ENCODE measurements around the gene PPIP5K2. TPM values are rescaled to one million over a fixed set of nuclear protein-coding genes. Genes with fewer than 3 reads are reported as not detected.

Gene PPIP5K2
- total and polyA plus RNA-seq, 2 of the 8 experiments (the other 6 are each of a cell fraction or from before 2014, with no cell fraction given), result 14.8 to 46.6 TPM

DNA sequence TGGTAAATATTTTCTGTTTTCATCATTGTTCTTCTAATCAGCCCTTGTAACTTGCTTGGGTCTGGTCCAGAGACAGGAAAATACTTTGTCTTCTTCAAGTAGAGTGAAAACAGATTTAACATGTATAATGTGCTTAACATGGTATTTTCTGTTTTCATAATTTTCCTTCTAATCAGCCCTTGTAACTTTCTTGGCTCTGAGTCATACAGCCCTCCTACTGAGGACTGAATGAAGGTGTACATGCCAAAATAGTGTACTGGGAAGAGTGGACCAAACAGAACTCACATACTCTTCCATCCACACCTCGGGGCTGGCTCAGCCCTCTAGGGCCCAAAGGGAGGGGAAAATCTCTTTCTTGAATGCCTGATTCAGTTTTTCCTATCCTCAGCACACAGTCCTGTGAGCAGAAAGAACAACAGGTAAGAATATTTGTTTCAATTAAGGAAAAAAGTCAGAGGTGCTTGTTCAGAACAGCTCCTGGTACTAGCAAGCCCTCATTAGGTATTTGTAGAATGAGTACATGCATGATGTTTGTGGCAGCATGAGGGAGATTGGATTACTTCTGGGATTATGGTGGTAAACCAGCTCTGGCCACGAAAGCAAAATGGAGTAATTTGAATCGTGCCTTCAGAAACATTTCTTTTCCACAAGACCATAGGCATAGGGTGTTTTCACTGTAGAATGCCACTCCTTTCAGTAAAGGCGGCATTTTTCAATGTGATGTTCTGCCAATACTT lies 114.3 kb downstream of the PPIP5K2 start:
- no peaks in the 10 kb centered on the region for H3K4me1 ChIP-seq (replicated peaks in 1 of 4; ENCODE audit: control insufficient read depth in 3 of 4, insufficient read depth in 4 of 4, low read length in 3 of 4)
- H4K91ac ChIP-seq (replicated peaks; ENCODE audit: insufficient read length, low read length), result no peak overlapping the region
- no peak overlapping the region for H3K4me3 ChIP-seq (ENCODE audit: extremely low read depth in 1 of 4, insufficient read depth in 2 of 4, low read depth in 3 of 4, low read length in 4 of 4)
- H3K14ac ChIP-seq (ENCODE audit: insufficient read length), result no peak overlapping the region
- H3K79me1 ChIP-seq (ENCODE audit: low read depth, low read length), result no peaks in the 10 kb centered on the region
- H2BK20ac ChIP-seq (ENCODE audit: low read length), result no peak overlapping the region
- no peak overlapping the region for H4K5ac ChIP-seq (ENCODE audit: insufficient read length, low read depth, low read length)
- no peaks in the 10 kb centered on the region for H3K79me2 ChIP-seq (ENCODE audit: control insufficient read depth in 1 of 2, insufficient read depth in 2 of 2, low read length in 2 of 2)
- H4K8ac ChIP-seq (ENCODE audit: extremely low read depth, insufficient read depth, low read length), result no peak overlapping the region
- H3K27ac ChIP-seq (ENCODE audit: low read depth, low read length), result no peak overlapping the region
- no peaks in the 10 kb centered on the region for H3K36me3 ChIP-seq (ENCODE audit: control insufficient read depth in 2 of 4, insufficient read depth in 4 of 4, low read length in 3 of 4)
- H3K9me3 ChIP-seq (ENCODE audit: insufficient read depth in 2 of 2, low read depth in 1 of 2, low read length in 1 of 2), result peaks cover 0 to 2% of the 10 kb centered on the region in 2 experiments; a peak in 1 of 4 replicates
- WGBS, 2 experiments (ENCODE audit: extremely low coverage in 1 of 2, insufficient coverage in 1 of 2, insufficient read length in 1 of 2, insufficient replicate concordance in 2 of 2, low coverage in 1 of 2, low lambda C conversion rate in 2 of 2, missing lambda C conversion rate in 1 of 2), result 86% methylated on average over 4 of the region's 4 CpGs; no CpG with 5 or more reads in 1 of the 2 experiments
- no peak overlapping the region for H2AK5ac ChIP-seq (ENCODE audit: low read depth, low read length)
- H2BK15ac ChIP-seq (ENCODE audit: low read length), result no peak overlapping the region
- no peak overlapping the region for H3K4me2 ChIP-seq (ENCODE audit: insufficient read depth in 1 of 2, low read depth in 2 of 2, low read length in 2 of 2)
- H3K56ac ChIP-seq (replicated peaks; ENCODE audit: insufficient read length, low read depth, low read length), result no peak overlapping the region
- H2BK12ac ChIP-seq (ENCODE audit: low read depth, low read length), result no peak overlapping the region
- no peaks in the 10 kb centered on the region for H3K27me3 ChIP-seq (replicated peaks in 1 of 4; ENCODE audit: control insufficient read depth in 3 of 4, extremely low read depth in 1 of 4, insufficient read depth in 3 of 4, low read length in 3 of 4)
- no peak overlapping the region for H3K23ac ChIP-seq (ENCODE audit: insufficient read length)
- FAIRE-seq (no peak), DNase-seq (ENCODE audit: low read depth in 1 of 2, low spot score in 2 of 2) (no peak)
- POLR2A ChIA-PET (ENCODE audit: partially characterized antibody), result interaction anchor here (1.1 kb wide), 1 partner anchor 24 kb away, joined by 3 read pairs; the partner anchor contains the start of gene MACIR
- H3K9ac ChIP-seq (replicated peaks in 1 of 4; ENCODE audit: extremely low read depth in 1 of 4, low read depth in 3 of 4, low read length in 3 of 4), result no peak overlapping the region
- no peaks in the 10 kb centered on the region for H4K20me1 ChIP-seq (replicated peaks in 1 of 2; ENCODE audit: control insufficient read depth in 1 of 2, insufficient read depth in 2 of 2, low read length in 2 of 2)
- no peak overlapping the region for H2BK120ac ChIP-seq (replicated peaks; ENCODE audit: low read depth, low read length)
- H3K18ac ChIP-seq (ENCODE audit: extremely low read depth, low read length), result no peak overlapping the region
- no peak overlapping the region for H2BK5ac ChIP-seq (ENCODE audit: low read depth, low read length)
- CTCF ChIA-PET (ENCODE audit: partially characterized antibody), result interaction anchor here (1.1 to 4.7 kb wide), 4 partner anchors 9 to 241 kb away, joined by 3 to 37 read pairs (median 13); no protein-coding TSS in a partner anchor
- no peaks in the 10 kb centered on the region for H3K23me2 ChIP-seq (ENCODE audit: low read depth, low read length)
- no peak overlapping the region for H2AFZ ChIP-seq (ENCODE audit: low read length)
- no peak overlapping the region for H3K4ac ChIP-seq (replicated peaks; ENCODE audit: insufficient read length, low read depth, low read length)
- no peak for TF ChIP-seq ZNF274 (IDR thresholded peaks at IDR 0.05; ENCODE audit: borderline replicate concordance, extremely low read depth, low read length)
- TF ChIP-seq RAD21 (IDR thresholded peaks at IDR 0.05 in 1 of 2, conservative IDR thresholded peaks at IDR 0.05 in 1 of 2; ENCODE audit: low read depth in 2 of 2, low read length in 2 of 2), result no peak
- TF ChIP-seq CTBP2 (IDR thresholded peaks at IDR 0.05; ENCODE audit: borderline replicate concordance, insufficient read depth, insufficient read length, low read length), result no peak
- TF ChIP-seq FOSL1 (IDR thresholded peaks at IDR 0.05; ENCODE audit: insufficient read depth, low read depth, low read length), result no peak
- TF ChIP-seq SUZ12 (IDR thresholded peaks at IDR 0.05; ENCODE audit: low read length), result no peak
- TF ChIP-seq USF2 (IDR thresholded peaks at IDR 0.05; ENCODE audit: low read length), result no peak
- TF ChIP-seq ATF2 (IDR thresholded peaks at IDR 0.05; ENCODE audit: low read length), result no peak
- TF ChIP-seq, protein P1, sequence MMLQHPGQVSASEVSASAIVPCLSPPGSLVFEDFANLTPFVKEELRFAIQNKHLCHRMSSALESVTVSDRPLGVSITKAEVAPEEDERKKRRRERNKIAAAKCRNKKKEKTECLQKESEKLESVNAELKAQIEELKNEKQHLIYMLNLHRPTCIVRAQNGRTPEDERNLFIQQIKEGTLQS (IDR thresholded peaks at IDR 0.05; ENCODE audit: insufficient read depth, low read depth, low read length), result no peak

All from H1 (cell line).